Astrocyte (in vitro differentiated cells and primary cell): ENCODE measurements around the gene MREG.

ENCODE experiments used
- EZH2 ChIP-seq: IDR thresholded peaks from 2 replicates; pipeline ENCODE4 v1.6.1; 2012; ENCODE audit warnings: mild to moderate bottlenecking, low read length, inconsistent platforms; ENCODE audit not compliant: insufficient read depth
- TF ChIP-seq, protein P1 (sequence below): IDR thresholded peaks from 2 replicates; pipeline ENCODE4 v1.5.1; 2011; ENCODE audit warnings: low read depth, mild to moderate bottlenecking, inconsistent platforms, low read length, moderate library complexity; ENCODE audit not compliant: insufficient read depth

DNA sequence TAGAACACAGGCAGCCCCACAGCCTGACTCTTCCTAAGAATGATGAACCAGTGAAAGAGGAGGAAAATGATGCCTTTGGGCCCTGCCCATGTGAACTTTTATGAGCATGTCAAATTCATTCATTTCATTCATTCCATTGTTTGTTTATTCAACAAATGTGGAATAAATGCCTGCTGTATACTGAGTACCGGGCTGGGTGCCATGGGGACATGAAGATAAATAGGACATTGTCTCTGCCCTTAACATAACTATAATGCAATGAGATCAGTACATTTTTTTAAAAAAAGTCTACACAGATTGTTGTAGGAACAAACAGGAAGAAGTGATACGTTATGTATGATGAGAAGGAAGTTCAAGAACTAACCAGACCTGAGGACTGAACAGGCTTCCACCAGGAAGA is 14.7 kb downstream of the MREG start:
- TF ChIP-seq, protein P1, sequence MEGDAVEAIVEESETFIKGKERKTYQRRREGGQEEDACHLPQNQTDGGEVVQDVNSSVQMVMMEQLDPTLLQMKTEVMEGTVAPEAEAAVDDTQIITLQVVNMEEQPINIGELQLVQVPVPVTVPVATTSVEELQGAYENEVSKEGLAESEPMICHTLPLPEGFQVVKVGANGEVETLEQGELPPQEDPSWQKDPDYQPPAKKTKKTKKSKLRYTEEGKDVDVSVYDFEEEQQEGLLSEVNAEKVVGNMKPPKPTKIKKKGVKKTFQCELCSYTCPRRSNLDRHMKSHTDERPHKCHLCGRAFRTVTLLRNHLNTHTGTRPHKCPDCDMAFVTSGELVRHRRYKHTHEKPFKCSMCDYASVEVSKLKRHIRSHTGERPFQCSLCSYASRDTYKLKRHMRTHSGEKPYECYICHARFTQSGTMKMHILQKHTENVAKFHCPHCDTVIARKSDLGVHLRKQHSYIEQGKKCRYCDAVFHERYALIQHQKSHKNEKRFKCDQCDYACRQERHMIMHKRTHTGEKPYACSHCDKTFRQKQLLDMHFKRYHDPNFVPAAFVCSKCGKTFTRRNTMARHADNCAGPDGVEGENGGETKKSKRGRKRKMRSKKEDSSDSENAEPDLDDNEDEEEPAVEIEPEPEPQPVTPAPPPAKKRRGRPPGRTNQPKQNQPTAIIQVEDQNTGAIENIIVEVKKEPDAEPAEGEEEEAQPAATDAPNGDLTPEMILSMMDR: no peak
- no peak for TF ChIP-seq EZH2
